ENCODE data around the gene BARX2. TPM values are rescaled to one million over a fixed set of nuclear protein-coding genes. Genes with fewer than 3 reads are reported as not detected.
A peak's percentile ranks its signal among the peaks of the same experiment; 100 is the strongest.

Gene BARX2
- total and polyA plus RNA-seq, 4 donors, result 0.10 to 1.2 (median 0.58) TPM

DNA sequence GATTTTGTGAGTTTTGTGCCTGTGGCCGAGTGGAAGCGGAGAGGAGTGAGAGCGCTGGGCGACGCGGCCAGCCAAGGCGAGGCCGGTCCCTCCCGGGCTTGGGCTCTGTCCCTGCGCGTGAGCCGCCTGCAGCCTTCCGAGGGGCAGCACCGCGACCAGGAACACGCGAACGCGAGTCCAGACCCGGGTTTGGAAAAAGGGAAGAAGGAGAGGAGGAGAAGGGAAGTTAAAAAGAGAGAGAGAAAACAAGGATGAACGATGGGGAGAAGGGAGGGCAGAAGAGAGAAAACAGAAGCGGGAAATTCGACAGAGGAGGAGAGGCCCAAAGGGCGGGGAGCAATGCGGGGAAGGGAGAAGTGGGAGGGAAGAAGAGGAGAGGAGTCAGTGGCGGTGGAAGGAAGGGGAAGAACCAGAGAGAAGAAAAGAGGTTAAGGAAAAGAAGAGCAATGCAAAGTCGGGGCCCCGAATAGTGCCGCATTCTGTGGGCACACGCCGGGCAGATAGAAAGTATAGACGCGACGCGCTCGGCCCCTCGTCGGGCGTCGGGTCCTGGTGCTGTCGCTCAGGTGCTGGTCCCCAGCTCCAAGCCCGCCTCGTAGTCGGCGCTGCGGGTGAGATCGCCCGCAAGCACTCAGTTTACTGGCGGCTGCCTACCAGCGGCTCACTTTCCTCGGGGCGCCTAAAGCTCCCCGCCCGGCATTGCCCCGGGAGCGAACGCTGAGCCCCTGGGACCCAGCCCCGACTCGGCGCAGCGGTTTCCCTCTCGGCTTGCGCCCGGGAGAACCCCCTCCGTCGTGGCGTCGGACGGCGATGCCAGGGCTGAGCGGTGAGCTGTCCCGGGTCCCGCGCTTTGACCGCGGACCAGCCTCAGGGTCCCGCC lies 2.8 kb upstream of the BARX2 start:
- WGBS (ENCODE audit: insufficient coverage), result under 1% methylated on average over 77 of the region's 77 CpGs
- Histone ChIP-seq H3K4me1 (ENCODE audit: control insufficient read depth, insufficient read depth, low read length) (peaks cover 38% of the 10 kb centered on the region), H3K27ac (ENCODE audit: low read depth, low read length) (no peak overlapping the region), H3K4me3 (ENCODE audit: low read depth, low read length) (peak overlapping the region; percentile 20), H3K9me3 (ENCODE audit: control insufficient read depth, insufficient read depth, low read length) (no peaks in the 10 kb centered on the region), H3K36me3 (ENCODE audit: control insufficient read depth, insufficient read depth, low read length) (no peaks in the 10 kb centered on the region), H3K27me3 (ENCODE audit: control insufficient read depth, insufficient read depth, low read length) (peaks cover 91% of the 10 kb centered on the region)
- peak in 1 of 6 donors; percentile 17 for DNase-seq (ENCODE audit: low read depth in 4 of 6, low spot score in 6 of 6)

DNA sequence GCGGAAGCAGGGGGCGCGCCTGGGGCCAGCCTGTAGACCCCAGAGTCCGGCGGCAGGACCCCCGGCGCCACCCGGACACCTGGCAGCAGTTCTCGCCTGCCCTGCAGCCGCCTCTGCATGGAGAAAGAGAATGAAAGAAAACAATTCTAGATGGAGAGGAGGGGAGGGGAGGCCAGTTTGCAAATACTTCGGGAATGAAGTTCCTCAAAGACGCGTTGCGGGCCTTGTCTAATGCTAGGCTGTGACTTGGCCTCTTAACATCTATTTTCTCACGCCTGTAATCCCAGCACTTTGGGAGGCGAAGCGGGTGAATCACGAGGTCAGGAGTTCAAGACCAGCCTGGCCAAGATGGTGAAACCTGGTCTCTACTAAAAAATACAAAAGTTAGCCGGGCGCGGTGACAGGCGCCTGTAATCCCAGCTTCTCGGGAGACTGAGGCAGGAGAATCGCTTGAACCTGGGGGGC lies 2.1 kb upstream of the BARX2 start:
- peak overlapping the region; percentile 12 for H3K4me3 ChIP-seq (ENCODE audit: low read depth, low read length)
- no peaks in the 10 kb centered on the region for H3K36me3 ChIP-seq (ENCODE audit: control insufficient read depth, insufficient read depth, low read length)
- no peaks in the 10 kb centered on the region for H3K9me3 ChIP-seq (ENCODE audit: control insufficient read depth, insufficient read depth, low read length)
- no peak overlapping the region for H3K27ac ChIP-seq (ENCODE audit: low read depth, low read length)
- H3K4me1 ChIP-seq (ENCODE audit: control insufficient read depth, insufficient read depth, low read length), result peaks cover 38% of the 10 kb centered on the region
- DNase-seq (ENCODE audit: low read depth in 4 of 6, low spot score in 6 of 6), result peak in 1 of 6 donors; percentile 17
- WGBS (ENCODE audit: insufficient coverage), result under 1% methylated on average over 20 of the region's 24 CpGs
- H3K27me3 ChIP-seq (ENCODE audit: control insufficient read depth, insufficient read depth, low read length), result peaks cover 89% of the 10 kb centered on the region

DNA sequence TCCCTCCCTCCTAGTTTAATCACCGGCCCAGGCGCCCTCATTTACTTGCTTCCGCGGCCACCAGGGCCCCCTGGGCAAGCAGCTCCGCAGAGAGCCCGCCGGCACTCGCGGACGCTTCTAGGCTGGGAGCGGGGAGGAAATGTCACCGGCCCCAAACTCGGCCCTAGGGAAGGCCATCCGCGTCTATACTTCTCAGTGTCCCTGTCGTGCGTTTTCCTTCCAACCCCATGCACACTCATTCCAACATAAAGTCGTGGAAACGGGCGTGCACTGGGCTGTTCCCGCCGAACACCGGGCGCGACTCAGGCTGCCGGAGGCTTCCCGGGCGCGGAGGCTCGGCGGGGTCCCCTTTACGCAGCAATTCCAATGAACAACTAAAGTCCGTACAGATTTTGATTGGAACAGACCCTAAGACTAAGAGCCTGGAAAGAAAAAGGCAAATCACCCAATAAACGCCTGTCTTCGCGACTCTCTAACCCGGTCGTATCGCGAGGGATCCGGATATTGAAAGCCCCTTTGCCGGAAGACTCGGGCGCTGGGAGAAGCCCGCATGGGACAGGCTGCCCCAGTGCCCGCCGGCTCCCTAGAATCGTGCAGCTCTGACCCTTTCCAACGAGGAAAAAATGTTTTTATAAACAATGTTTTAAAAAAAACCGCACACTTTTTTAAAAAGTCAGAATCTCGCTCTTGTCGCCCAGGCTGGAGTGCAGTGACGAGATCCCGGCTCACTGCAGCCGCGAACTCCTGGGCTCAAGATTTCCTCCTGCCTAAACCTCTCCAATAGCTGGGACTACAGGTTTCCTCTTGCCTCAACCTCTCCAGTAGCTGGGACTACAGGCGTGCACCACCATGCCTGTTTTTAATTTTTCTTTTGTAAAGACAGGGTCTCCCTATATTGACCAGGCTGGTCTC lies 1.3 kb upstream of the BARX2 start:
- Histone ChIP-seq H3K9me3 (ENCODE audit: control insufficient read depth, insufficient read depth, low read length) (no peaks in the 10 kb centered on the region), H3K4me1 (ENCODE audit: control insufficient read depth, insufficient read depth, low read length) (peaks cover 38% of the 10 kb centered on the region), H3K4me3 (ENCODE audit: low read depth, low read length) (peak overlapping the region; percentile 12), H3K36me3 (ENCODE audit: control insufficient read depth, insufficient read depth, low read length) (no peaks in the 10 kb centered on the region), H3K27ac (ENCODE audit: low read depth, low read length) (no peak overlapping the region), H3K27me3 (ENCODE audit: control insufficient read depth, insufficient read depth, low read length) (peaks cover 87% of the 10 kb centered on the region)
- 2% methylated on average over 53 of the region's 57 CpGs for WGBS (ENCODE audit: insufficient coverage)
- peak in 1 of 6 donors; percentile 37 for DNase-seq (ENCODE audit: low read depth in 4 of 6, low spot score in 6 of 6)

DNA sequence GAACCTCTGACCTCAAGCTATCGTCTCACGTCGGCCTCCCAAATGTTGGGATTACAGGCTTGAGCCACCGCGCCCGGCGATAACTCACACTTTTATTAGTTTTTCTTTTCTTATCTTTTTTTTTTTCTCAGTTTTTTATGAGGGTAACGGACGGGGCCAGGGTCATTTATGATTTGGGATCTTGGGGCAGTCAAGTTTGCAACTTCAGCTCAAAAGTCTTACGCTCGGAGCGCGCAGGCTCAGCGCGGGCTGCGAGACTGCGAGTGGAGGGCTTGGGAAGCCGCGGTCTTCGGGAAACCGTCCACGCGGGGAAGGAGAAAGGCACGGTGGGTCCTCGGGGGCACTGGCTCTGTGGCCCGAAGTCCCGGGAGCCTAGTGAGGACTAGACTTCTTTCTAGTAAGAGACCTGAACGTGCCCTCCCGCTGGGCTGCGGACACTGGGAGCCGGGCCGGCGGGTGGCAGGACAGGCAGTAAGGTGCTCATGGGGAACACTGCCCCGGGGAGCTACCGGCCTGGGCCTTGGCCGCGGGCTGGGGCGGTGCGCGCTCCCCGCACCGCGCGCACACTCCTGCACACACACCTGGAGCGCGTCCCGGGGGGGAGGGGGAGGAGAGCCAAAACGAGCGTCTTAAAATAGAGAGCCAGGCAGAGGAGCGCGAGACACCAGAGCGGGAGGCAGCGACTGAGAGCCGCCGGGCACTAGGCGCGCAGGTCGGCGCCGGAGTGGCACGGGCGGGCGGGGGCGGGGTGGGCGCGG lies 476 bp upstream of the BARX2 start:
- WGBS (ENCODE audit: insufficient coverage), result under 1% methylated on average over 60 of the region's 66 CpGs
- DNase-seq (ENCODE audit: low read depth in 4 of 6, low spot score in 6 of 6), result peak in 2 of 6 donors; percentile 44 to 49
- H3K36me3 ChIP-seq (ENCODE audit: control insufficient read depth, insufficient read depth, low read length), result no peaks in the 10 kb centered on the region

DNA sequence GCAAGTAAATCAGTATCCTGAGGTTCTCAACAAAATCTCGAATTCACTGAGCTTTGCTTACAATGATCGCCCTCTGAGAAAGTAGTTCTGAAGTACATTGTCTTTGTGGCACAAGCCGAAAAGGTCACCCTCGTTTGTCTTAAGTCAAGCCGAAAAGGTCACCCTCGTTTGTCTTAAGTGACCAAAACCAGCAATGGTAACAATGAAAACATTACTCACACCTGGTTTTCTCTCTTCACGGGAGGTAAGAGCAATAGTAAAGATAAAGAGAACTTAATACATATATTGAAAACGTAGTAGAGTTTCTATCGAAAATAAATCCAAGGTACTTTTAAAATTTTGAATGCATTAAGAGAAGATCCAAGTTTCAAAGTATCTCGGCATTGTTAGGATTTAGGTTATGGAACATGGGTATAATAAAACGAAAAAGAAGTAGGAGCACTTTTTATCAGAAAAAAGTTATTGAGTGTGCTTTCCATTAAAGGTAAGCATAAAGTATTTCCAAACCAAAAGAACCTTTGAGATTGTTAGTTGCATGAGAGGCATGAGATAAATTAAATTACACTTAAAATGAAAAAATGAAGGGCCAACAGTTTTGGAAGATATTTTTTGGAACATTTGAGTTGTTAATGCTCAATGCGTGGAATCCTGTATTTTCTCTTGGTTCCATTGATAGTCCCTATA lies 1.2 kb downstream of the BARX2 start:
- peaks cover 38% of the 10 kb centered on the region for H3K4me1 ChIP-seq (ENCODE audit: control insufficient read depth, insufficient read depth, low read length)
- DNase-seq (ENCODE audit: low read depth in 4 of 6, low spot score in 6 of 6), result peak in 1 of 6 donors; percentile 4
- H3K9me3 ChIP-seq (ENCODE audit: control insufficient read depth, insufficient read depth, low read length), result no peaks in the 10 kb centered on the region
- H3K27ac ChIP-seq (ENCODE audit: low read depth, low read length), result no peak overlapping the region
- WGBS (ENCODE audit: insufficient coverage), result no CpG with 5 or more reads among the region's 12 CpGs
- H3K36me3 ChIP-seq (ENCODE audit: control insufficient read depth, insufficient read depth, low read length), result no peaks in the 10 kb centered on the region
- H3K27me3 ChIP-seq (ENCODE audit: control insufficient read depth, insufficient read depth, low read length), result peaks cover 68% of the 10 kb centered on the region
- H3K4me3 ChIP-seq (ENCODE audit: low read depth, low read length), result no peak overlapping the region

More for the DNA sequence above, 476 bp upstream of the BARX2 start:
- Histone ChIP-seq H3K4me1 (ENCODE audit: control insufficient read depth, insufficient read depth, low read length) (peaks cover 38% of the 10 kb centered on the region), H3K9me3 (ENCODE audit: control insufficient read depth, insufficient read depth, low read length) (no peaks in the 10 kb centered on the region), H3K27me3 (ENCODE audit: control insufficient read depth, insufficient read depth, low read length) (peaks cover 79% of the 10 kb centered on the region), H3K4me3 (ENCODE audit: low read depth, low read length) (no peak overlapping the region), H3K27ac (ENCODE audit: low read depth, low read length) (no peak overlapping the region)

DNA sequence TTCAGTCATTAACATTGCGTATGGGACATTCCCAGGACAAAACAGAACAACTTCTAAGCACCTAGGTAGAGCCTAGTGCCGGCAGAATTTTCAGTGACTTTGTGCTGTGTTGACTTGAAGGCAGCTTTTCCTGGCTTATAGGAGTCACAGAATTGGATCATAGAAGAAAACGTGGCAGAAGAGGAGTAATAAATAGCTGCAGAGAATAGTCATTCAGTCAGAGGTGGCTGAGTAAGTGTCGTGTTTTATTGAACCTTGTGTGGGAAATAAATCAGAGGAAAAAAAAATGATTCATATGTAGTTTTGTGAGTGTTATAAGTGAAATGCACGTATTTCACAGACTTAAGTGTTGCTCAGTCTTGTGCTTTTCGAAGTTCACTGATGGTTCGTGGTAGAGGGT lies 2.1 kb downstream of the BARX2 start:
- H3K4me3 ChIP-seq (ENCODE audit: low read depth, low read length), result no peak overlapping the region
- WGBS (ENCODE audit: insufficient coverage), result 89% methylated on average over 6 of the region's 7 CpGs
- H3K27me3 ChIP-seq (ENCODE audit: control insufficient read depth, insufficient read depth, low read length), result peaks cover 59% of the 10 kb centered on the region
- peaks cover 34% of the 10 kb centered on the region for H3K4me1 ChIP-seq (ENCODE audit: control insufficient read depth, insufficient read depth, low read length)
- no peaks in the 10 kb centered on the region for H3K9me3 ChIP-seq (ENCODE audit: control insufficient read depth, insufficient read depth, low read length)
- no peak for DNase-seq (ENCODE audit: low read depth in 4 of 6, low spot score in 6 of 6)
- no peaks in the 10 kb centered on the region for H3K36me3 ChIP-seq (ENCODE audit: control insufficient read depth, insufficient read depth, low read length)
- no peak overlapping the region for H3K27ac ChIP-seq (ENCODE audit: low read depth, low read length)

DNA sequence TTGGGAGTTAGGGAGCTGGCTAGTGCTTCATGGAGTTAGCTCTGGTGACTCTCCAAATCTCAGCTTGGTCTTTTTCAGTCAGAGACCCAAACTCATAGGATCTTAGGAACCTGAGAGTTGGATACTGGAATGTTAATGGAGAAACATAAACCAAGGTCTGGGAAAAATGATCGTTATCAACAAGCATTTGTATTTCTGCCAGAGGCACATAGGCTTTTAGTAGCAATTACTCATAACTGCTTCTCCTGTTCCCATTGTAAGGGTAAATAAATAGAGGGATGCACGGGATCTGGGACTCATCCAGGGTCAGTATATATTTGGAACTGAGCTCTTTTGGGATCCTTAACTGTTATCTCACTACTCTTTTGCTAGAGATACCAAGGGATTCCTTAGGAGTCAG lies 4.8 kb downstream of the BARX2 start:
- no CpG with 5 or more reads among the region's 2 CpGs for WGBS (ENCODE audit: insufficient coverage)
- peaks cover 7% of the 10 kb centered on the region for H3K4me1 ChIP-seq (ENCODE audit: control insufficient read depth, insufficient read depth, low read length)
- no peak overlapping the region for H3K27ac ChIP-seq (ENCODE audit: low read depth, low read length)
- peaks cover 32% of the 10 kb centered on the region for H3K27me3 ChIP-seq (ENCODE audit: control insufficient read depth, insufficient read depth, low read length)
- no peak for DNase-seq (ENCODE audit: low read depth in 4 of 6, low spot score in 6 of 6)
- no peak overlapping the region for H3K4me3 ChIP-seq (ENCODE audit: low read depth, low read length)
- no peaks in the 10 kb centered on the region for H3K9me3 ChIP-seq (ENCODE audit: control insufficient read depth, insufficient read depth, low read length)
- no peaks in the 10 kb centered on the region for H3K36me3 ChIP-seq (ENCODE audit: control insufficient read depth, insufficient read depth, low read length)

DNA sequence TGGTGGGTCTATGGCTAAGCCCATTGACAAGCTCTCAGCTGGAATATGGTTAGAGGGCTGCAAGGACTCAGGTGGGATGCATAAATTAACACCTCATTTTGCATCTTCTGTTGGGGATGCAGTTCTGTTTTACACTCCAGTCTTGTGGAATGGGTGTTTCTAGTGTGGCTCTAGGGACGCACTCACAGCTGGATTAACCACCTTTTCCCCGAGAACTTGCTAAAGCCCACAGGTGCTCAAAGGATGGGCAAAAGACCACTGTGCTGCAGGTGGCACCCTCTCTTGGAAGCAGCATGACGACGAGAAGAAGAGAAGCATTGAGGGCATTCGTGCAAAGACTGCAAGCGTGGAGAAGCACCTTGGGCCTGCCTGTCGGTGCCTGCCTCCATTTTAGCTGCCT lies 6.9 kb downstream of the BARX2 start:
- peaks cover 17% of the 10 kb centered on the region for H3K27me3 ChIP-seq (ENCODE audit: control insufficient read depth, insufficient read depth, low read length)
- no peak overlapping the region for H3K4me3 ChIP-seq (ENCODE audit: low read depth, low read length)
- no peaks in the 10 kb centered on the region for H3K9me3 ChIP-seq (ENCODE audit: control insufficient read depth, insufficient read depth, low read length)
- H3K27ac ChIP-seq (ENCODE audit: low read depth, low read length), result no peak overlapping the region
- no peak for DNase-seq (ENCODE audit: low read depth in 4 of 6, low spot score in 6 of 6)
- no peaks in the 10 kb centered on the region for H3K36me3 ChIP-seq (ENCODE audit: control insufficient read depth, insufficient read depth, low read length)
- no peaks in the 10 kb centered on the region for H3K4me1 ChIP-seq (ENCODE audit: control insufficient read depth, insufficient read depth, low read length)
- 88% methylated on average over 7 of the region's 7 CpGs for WGBS (ENCODE audit: insufficient coverage)

Measured in spinal cord (tissue), 10 donors.